ENCODE measurements around the gene IL10RB.
"Not testable (repeated sequence)": the region's sequence is repeated elsewhere in the genome, so short reads cannot be mapped to it uniquely, and the experiment has no call there.

DNA sequence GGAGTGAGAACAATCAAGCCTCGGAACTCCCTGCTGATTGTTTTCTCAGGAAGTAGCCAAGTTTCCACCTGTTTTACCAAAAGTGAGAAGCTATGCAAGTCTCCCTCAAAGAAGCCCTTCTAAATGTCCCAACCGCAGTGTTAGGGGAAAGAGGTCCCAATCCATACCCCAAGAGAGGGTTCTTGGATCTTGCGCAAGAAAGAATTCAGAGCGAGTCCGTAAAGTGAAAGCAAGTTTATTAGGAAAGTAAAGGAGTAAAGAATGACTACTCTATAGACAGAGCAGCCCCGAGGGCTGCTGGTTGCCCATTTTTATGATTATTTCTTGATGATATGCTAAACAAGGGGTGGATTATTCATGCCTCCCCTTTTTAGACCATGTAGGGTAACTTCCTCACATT lies 12.8 kb upstream of the IL10RB start:
- TF ChIP-seq, protein P1, sequence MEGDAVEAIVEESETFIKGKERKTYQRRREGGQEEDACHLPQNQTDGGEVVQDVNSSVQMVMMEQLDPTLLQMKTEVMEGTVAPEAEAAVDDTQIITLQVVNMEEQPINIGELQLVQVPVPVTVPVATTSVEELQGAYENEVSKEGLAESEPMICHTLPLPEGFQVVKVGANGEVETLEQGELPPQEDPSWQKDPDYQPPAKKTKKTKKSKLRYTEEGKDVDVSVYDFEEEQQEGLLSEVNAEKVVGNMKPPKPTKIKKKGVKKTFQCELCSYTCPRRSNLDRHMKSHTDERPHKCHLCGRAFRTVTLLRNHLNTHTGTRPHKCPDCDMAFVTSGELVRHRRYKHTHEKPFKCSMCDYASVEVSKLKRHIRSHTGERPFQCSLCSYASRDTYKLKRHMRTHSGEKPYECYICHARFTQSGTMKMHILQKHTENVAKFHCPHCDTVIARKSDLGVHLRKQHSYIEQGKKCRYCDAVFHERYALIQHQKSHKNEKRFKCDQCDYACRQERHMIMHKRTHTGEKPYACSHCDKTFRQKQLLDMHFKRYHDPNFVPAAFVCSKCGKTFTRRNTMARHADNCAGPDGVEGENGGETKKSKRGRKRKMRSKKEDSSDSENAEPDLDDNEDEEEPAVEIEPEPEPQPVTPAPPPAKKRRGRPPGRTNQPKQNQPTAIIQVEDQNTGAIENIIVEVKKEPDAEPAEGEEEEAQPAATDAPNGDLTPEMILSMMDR (IDR thresholded peaks at IDR 0.05): not testable (repeated sequence)
- not testable (repeated sequence) for TF ChIP-seq POLR2A (IDR thresholded peaks at IDR 0.05)

Measured in right lobe of liver (tissue), 4 donors.